ENCODE data around the gene PITHD1. TPM values are rescaled to one million over a fixed set of nuclear protein-coding genes. Genes with fewer than 3 reads are reported as not detected.
A peak's percentile ranks its signal among the peaks of the same experiment; 100 is the strongest.

Gene PITHD1
- total RNA-seq, 2 experiments from 2014 or later: 110 to 111 TPM

GRCh38 chr1:23763041-23763577, 15.1 kb upstream of the PITHD1 start:
- Histone ChIP-seq H3K4me1 (ENCODE audit: insufficient read depth, low read length) (no peaks in the 10 kb centered on the region), H3K4me3 (ENCODE audit: low read length) (no peak overlapping the region), H3K9me3 (ENCODE audit: control insufficient read depth in 1 of 2, insufficient read depth in 1 of 2, low read length in 2 of 2) (no peaks in the 10 kb centered on the region), H3K36me3 (ENCODE audit: insufficient read depth, low read length) (peaks cover 47% of the 10 kb centered on the region), H3K27ac (ENCODE audit: low read depth in 1 of 2, low read length in 2 of 2) (no peak overlapping the region), H3K27me3 (ENCODE audit: control insufficient read depth in 1 of 2, insufficient read depth in 2 of 2, low read length in 2 of 2) (no peaks in the 10 kb centered on the region)
- ATAC-seq (ENCODE audit: poor library complexity): no peak
- no peak overlapping the region for H3K27ac Mint-ChIP-seq
- H3K36me3 Mint-ChIP-seq (ENCODE audit: low read depth): peaks cover 62% of the 10 kb centered on the region
- H3K4me3 Mint-ChIP-seq: no peak overlapping the region
- ChIA-PET CTCF (no interaction called here), POLR2A (no interaction called here)
- TF ChIP-seq CTCF (IDR thresholded peaks at IDR 0.05): no peak
- H3K4me1 Mint-ChIP-seq (ENCODE audit: low read depth): no peaks in the 10 kb centered on the region
- no peaks in the 10 kb centered on the region for H3K27me3 Mint-ChIP-seq
- no peaks in the 10 kb centered on the region for H3K9me3 Mint-ChIP-seq
- DNase-seq: no peak
- intact Hi-C loops (cut with DNase I, micrococcal nuclease): loop anchor here in 1 of 2 experiments (5.0 kb wide), 1 partner anchor 1414 kb away; no protein-coding TSS in a partner anchor

DNA sequence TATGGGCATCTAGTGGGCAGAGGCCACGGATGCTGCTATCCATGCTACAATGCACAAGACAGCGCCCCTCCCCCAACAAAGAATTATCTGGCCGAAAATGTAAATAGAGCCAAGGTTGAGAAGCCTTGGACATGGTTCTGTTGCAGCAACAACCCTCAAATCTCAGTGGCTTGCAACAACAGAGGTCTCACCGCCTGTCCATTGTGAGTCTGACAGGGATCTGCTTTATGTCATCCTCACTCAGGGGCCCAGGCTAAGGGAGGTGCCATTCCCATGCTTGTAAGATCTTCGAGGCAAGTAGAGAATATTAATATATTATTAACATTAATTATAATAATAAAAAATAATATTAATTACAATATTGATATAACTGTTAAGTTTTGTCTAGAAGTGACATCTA, 9.5 kb upstream of the PITHD1 start:
- TF ChIP-seq CTCF (IDR thresholded peaks at IDR 0.05): no peak
- H3K9me3 Mint-ChIP-seq: no peaks in the 10 kb centered on the region
- H3K36me3 Mint-ChIP-seq (ENCODE audit: low read depth): peaks cover 28% of the 10 kb centered on the region
- intact Hi-C loops (cut with DNase I, micrococcal nuclease): no loop called here
- ATAC-seq (ENCODE audit: poor library complexity) (no peak), DNase-seq (no peak)
- CTCF ChIA-PET: no interaction called here
- Histone ChIP-seq H3K9me3 (ENCODE audit: control insufficient read depth in 1 of 2, insufficient read depth in 1 of 2, low read length in 2 of 2) (no peaks in the 10 kb centered on the region), H3K27me3 (ENCODE audit: control insufficient read depth in 1 of 2, insufficient read depth in 2 of 2, low read length in 2 of 2) (no peaks in the 10 kb centered on the region), H3K36me3 (ENCODE audit: insufficient read depth, low read length) (peaks cover 11% of the 10 kb centered on the region), H3K27ac (ENCODE audit: low read depth in 1 of 2, low read length in 2 of 2) (no peak overlapping the region), H3K4me3 (ENCODE audit: low read length) (no peak overlapping the region), H3K4me1 (ENCODE audit: insufficient read depth, low read length) (peaks cover 4% of the 10 kb centered on the region)
- no peak overlapping the region for H3K4me3 Mint-ChIP-seq
- H3K27ac Mint-ChIP-seq: no peak overlapping the region
- no peaks in the 10 kb centered on the region for H3K27me3 Mint-ChIP-seq
- POLR2A ChIA-PET: no interaction called here
- H3K4me1 Mint-ChIP-seq (ENCODE audit: low read depth): peaks cover 9% of the 10 kb centered on the region

DNA sequence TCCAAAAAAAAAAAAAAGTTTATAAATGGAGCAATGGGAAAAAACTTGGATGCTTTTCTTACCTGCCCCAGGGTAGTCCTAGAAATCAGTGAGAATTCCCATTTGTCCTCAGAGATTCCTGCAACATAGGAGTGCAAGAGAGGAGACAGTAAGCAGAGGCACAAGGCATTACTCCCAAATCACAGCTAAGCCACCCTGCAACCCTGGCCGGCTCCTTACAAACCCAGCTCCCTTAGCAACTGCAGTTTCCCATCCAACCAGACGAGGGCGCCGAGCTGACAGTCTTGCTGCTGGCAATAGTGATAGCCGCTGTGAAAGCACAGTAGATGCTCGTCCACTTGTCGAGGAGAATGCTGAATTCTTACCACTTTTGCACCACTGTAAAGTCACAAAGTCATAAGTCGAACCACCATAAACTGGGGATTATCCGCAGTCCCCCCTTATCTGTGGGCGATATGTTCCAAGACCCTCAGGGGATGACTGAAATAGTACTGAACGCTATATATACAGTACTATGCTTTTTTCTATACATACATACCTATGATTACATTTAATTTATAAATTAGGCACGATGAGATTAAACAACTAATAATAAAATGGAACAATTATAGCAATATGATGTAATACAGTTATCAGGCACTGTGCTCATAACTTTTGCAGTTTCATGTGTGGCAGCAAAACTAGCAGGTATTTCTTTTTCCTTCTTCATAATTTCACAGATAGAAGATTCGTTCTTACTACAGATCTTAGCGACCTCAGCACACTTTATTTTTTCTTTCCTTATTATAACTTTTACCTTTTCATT, 6.0 kb upstream of the PITHD1 start:
- POLR2A ChIA-PET: interaction anchor here (0.7 to 1.5 kb wide), 8 partner anchors 8 to 404 kb away, joined by 3 to 6 read pairs (median 4); partner anchors contain the start of genes ELOA, HMGCL and LYPLA2
- H3K4me3 ChIP-seq (ENCODE audit: low read length): no peak overlapping the region
- peaks cover 6% of the 10 kb centered on the region for H3K36me3 ChIP-seq (ENCODE audit: insufficient read depth, low read length)
- peaks cover 21% of the 10 kb centered on the region for H3K4me1 Mint-ChIP-seq (ENCODE audit: low read depth)
- H3K27me3 ChIP-seq (ENCODE audit: control insufficient read depth in 1 of 2, insufficient read depth in 2 of 2, low read length in 2 of 2): no peaks in the 10 kb centered on the region
- intact Hi-C loops (cut with DNase I, micrococcal nuclease): loop anchor here (1.0 kb wide), 3 partner anchors 96 to 145 kb away; partner anchors contain the start of gene FUCA1 (in 2 of the 2)
- no peaks in the 10 kb centered on the region for H3K9me3 ChIP-seq (ENCODE audit: control insufficient read depth in 1 of 2, insufficient read depth in 1 of 2, low read length in 2 of 2)
- H3K27me3 Mint-ChIP-seq: no peaks in the 10 kb centered on the region
- H3K4me1 ChIP-seq (ENCODE audit: insufficient read depth, low read length): peaks cover 6% of the 10 kb centered on the region
- peak overlapping the region; percentile 15 for H3K27ac Mint-ChIP-seq
- no peak overlapping the region for H3K27ac ChIP-seq (ENCODE audit: low read depth in 1 of 2, low read length in 2 of 2)
- no peaks in the 10 kb centered on the region for H3K9me3 Mint-ChIP-seq
- peak; percentile 97 for ATAC-seq (ENCODE audit: poor library complexity)
- TF ChIP-seq CTCF (IDR thresholded peaks at IDR 0.05): peak; percentile 95
- CTCF ChIA-PET: interaction anchor here (0.6 to 1.8 kb wide), 22 partner anchors 11 to 182 kb away, joined by 3 to 17 read pairs (median 4); partner anchors contain the start of genes ELOA, GALE, HMGCL and LYPLA2
- peak; percentile 75 to 89 (median 82) for DNase-seq
- H3K4me3 Mint-ChIP-seq: peak overlapping the region; percentile 34
- peaks cover 28% of the 10 kb centered on the region for H3K36me3 Mint-ChIP-seq (ENCODE audit: low read depth)

Measured in CD4-positive, alpha-beta T cell (primary cell).